Measurements from ENCODE around the gene HORMAD2.

The HORMAD2 gene

GRCh38 chr22:30114361-30114760, 34.1 kb downstream of the HORMAD2 start:
- DNase-seq, result no peak

DNA sequence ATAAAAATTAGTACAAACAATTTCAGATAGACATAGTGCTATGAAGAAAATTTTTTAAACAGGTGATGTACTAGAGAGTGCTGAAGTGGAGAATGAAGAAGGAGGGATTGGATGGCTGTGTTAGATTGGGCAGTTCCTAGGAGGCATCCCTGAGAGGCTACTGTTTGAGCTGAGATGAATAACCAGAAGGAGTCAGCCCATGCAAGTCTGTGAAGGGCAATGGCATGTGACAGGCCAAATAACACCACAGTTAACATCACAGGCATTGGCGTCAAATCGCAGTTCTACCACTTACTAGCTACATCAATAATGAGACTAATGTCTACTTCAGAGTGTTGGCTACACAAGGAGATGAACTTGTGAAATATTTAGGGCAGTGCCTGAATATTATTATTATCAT, 35.4 kb downstream of the HORMAD2 start:
- no peak for DNase-seq

GRCh38 chr22:30116362-30117117, 36.3 kb downstream of the HORMAD2 start:
- no peak for DNase-seq

DNA sequence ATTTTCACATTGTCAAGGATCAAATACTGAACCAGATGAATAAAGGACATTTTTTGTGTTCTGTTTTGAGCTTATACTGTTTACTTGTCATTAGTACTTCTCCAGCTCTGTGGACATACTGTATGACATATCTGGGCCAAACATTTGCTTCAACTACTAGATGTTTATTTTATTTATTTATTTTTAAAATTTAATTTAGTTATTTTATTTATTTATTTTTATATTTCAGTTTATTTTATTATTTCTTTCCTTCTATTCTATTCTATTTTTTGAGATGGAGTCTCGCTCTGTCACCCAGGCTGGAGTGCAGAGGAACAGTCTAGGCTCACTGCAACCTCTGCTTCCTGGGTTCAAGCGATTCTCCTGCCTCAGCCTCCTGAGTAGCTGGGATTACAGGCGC, 37.0 kb downstream of the HORMAD2 start:
- DNase-seq, result no peak

GRCh38 chr22:30118291-30118690, 38.0 kb downstream of the HORMAD2 start:
- DNase-seq, result no peak

- DNase-seq, result no peak
These were observed 41.7 kb downstream of the HORMAD2 start for GRCh38 chr22:30121960-30122359.

DNA sequence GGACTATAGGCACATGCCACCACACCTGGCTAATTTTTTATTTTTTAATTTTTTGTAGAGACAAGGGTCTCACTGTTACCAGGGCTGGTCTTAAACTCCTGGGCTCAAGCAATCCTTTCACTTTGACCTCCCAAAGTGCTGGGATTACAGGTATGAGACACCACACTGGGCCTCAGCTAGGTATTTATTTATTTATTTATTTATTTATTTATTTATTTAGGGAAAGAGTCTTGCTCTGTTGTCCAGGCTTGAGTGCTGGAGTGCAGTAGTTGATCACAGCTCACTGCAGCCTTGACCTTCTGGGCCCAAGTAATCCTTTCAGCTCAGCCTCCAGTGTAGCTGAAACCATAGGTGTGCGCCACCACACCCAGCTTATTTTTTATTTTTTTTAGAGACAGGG, 43.2 kb downstream of the HORMAD2 start:
- DNase-seq, result no peak

DNA sequence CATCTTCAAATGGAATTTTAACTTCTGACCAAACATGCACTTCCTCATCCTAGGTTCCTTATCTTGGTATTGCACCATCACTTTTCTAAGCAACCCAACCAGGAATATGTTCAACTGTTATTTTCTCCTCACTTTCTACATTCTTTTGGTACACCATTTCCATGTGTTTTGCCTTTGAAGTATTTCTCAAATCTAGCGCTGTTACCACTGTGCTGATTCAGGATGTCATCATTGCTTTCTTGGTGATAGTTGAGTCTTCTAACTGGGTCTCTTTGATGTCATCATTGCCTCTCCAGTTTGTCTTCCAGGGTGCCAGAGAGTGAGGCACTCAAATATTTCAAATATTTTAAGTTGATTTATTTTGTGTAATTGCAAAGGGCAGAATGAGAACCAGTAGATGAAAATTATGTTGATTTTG, 47.5 kb downstream of the HORMAD2 start:
- DNase-seq, result no peak

DNA sequence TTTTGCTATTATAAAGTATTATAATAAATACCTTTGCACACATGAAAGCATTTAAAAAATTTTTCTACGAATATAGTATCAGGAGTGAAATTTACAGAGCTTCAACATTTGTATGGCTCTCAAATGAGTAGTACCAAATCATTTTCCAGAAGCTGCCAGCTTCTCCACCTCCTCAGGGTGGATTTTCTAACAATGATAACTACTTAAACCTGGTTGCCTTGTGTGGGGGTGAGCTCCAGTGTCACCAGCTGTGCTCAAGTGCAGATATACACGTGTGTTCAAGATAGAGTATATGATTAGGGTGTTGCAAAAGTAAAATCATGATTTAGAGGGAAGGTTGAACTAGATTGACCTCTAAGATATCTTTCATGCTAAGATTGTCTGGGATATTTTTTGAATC, 48.2 kb downstream of the HORMAD2 start:
- no peak for DNase-seq

GRCh38 chr22:30129636-30130035, 49.4 kb downstream of the HORMAD2 start:
- DNase-seq, result no peak

DNA sequence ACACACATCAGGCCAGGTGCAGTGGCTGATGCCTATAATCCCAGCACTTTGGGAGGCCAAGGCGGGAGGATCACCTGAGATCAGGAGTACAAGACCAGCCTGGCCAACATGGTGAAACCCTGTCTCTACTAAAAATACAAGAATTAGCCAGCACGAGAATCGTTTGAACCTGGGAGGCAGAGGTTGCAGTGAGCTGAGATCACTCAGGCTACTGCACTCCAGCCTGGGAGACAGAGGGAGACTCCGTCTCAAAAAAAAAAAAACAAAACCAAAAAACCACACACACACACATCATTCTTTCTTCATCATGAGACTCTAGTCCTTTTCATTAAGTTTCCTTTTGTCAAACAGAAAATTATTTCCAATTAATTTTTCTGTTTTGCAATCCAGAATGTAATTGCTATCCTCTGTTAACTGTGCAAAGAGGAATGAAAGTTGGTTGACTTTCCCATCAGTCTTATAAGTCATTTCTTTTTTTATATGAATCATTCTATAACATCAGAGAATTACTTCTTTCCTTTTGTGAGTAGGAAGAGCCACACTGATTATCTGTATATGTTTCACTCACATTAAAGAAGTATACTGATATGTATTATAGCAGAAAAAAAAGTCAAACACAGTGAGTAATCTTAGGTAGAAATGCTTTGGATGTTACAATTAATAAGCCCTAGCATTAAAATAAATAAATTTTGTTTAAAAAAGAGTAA, 52.2 kb downstream of the HORMAD2 start:
- DNase-seq, result no peak

DNA sequence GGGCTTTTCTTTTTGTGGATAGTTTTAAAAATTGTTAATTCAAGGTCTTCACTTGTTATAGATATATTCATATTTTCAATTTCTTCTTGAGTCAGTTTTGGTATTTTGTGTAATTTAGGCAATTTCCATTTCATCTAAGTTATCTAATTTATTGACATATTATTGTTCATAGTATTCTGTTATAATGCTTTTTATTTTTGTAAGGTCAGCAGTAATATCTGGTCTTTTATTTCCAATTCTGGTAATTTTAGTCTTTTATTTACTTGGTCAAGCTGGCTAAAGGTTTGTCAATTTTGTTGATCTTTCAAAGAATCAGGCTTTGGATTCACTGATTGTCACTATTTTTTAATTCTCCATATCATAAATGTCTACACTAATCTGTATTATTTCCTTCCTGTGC, 60.1 kb downstream of the HORMAD2 start:
- no peak for DNase-seq

- DNase-seq, result no peak
These were observed 63.0 kb downstream of the HORMAD2 start for GRCh38 chr22:30143265-30143664.

GRCh38 chr22:30144391-30144790, 64.1 kb downstream of the HORMAD2 start:
- no peak for DNase-seq

DNA sequence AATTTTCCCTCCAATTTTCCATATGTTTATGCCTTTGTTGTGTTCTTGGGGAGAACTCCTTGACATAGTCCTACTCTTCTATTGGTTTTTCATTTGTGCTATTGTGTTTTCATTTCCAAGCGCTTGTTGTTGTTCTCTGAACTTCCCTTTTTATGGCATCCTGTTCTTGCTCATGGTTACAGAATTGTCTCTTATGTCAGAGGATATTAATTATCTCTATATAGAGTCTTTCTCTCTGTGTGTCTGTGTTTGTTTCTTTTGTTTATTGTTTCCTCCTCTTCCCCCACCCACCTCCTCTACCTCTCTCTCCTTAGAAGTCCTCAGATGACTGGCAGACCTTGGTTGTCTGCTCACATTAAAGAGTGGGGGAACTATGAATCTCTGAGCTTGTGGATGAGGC, 69.9 kb downstream of the HORMAD2 start:
- DNase-seq, result no peak

DNA sequence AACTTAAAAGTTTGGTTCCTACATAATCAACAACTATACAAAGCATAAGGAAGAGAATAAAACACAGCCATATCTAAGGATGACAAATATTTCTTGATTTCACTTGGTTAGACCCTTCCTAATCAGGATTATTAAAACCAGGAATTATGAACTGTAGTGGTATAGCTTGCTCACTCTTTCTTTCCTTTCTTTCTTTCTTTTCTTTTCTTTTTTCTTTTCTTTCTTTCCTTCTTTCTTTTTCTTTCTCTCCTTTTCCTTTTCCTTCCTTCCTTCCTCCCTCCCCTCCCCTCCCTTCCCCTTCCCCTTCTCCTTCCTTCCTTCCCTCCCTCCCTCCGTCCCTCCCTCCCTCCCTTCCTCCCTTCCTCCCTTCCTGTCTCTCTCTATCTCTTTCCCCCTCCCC, 78.0 kb downstream of the HORMAD2 start:
- DNase-seq, result no peak

DNA sequence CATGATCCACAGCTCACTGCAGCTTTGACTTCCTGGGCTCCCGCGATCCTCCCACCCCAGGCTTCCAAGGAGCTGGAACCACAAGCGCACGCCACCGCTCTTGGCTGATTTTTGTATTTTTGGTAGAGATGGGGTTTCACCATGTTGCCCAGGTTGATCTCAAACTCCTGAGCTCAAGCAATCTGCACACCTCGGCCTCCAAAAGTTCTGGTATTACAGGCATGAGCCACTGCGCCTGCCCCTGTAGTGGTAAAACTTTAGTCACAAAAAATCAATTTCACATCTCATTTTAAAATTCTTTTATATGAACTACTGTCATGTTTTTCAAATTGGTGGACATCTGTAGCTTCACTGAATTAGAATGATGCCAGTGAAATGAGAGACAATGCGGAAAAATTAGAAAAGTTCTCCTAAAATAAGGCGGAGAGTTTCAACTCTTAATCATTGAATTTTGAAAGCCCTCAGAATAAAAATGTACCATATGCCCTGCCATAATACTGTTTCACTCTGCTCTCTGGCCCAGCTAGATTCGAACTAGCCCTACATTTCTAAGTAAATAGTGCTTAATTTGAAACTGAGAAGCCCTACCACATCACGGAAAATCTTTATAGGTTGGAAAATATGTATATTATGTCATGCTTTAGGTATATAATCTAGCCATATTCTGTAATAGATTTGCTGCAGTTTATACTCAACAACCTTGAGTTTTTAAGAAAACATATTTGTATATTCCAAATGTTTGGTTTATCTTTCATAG, 78.7 kb downstream of the HORMAD2 start:
- DNase-seq, result no peak

DNA sequence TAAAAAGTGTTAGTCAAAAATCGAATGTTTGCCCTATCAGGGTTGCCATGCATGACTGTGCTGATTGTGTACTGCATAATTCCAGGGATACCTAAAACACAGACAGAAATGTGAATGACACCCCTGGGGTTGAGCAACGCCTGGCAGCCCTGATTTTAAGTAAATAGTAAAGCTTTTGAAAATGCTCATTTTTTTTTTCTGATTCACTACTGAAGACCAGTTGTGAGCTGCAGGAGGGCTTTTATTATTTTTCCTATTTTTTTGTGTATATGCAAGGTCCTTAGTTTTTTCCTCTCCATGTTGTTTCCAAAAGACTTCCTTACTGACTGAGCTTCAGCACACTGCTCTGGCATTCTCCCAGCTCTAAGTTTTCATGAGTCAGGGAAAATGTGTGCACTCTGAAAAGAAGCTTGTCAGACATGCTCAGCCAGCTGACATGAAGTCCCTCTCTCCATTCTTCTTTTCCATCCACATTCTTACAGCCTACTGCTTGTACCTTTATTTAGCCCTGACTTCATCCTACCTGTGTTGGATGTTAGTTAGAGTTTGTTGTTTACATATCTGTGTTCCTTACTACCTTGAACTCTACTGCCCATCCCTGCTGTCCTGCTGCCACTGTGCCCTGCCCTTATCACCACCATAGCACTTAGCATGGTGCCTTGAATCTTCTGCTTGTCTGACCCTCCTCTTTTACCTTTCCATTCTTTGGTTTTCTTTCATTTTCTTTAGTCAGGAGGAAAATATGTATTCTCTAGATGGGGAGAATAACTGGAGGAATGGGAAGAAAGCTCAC, 79.5 kb downstream of the HORMAD2 start:
- no peak for DNase-seq

GRCh38 chr22:30161051-30161469, 80.8 kb downstream of the HORMAD2 start:
- no peak for DNase-seq

GRCh38 chr22:30167296-30167695, 87.0 kb downstream of the HORMAD2 start:
- DNase-seq, result no peak

- DNase-seq, result no peak
These were observed 87.5 kb downstream of the HORMAD2 start for GRCh38 chr22:30167734-30168133.

GRCh38 chr22:30169002-30169401, 88.7 kb downstream of the HORMAD2 start:
- DNase-seq, result peak; percentile 18

DNA sequence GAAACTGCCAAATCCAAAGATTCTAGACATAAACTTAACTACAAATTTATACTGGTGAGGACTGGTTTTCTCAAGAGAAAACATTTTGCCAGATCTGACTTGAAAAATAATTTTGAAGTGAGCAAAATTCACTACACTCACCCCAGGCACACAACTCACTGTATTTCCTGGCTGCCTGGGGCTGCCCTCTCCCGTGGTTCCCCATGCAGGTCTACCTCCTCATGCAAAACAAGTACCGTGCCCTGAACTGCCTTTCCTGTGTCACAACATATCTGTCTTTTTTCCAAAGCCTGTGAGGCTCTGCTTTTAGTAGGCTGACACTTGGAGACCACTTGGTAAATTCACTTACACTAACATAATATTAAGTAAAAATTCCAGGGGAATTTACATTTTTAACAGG, 89.9 kb downstream of the HORMAD2 start:
- no peak for DNase-seq

Measured in CD4-positive, alpha-beta T cell treated with Interleukin-15 for 1 hour (primary cell).